ENCODE results near the gene SLC4A1AP. TPM values are rescaled to one million over a fixed set of nuclear protein-coding genes. Genes with fewer than 3 reads are reported as not detected.
"Not testable (repeated sequence)": the region's sequence is repeated elsewhere in the genome, so short reads cannot be mapped to it uniquely, and the experiment has no call there.

SLC4A1AP gene
- total and polyA plus RNA-seq, 2 donors from 2014 or later: 19.1 to 20.9 TPM

- H3K9ac ChIP-seq (ENCODE audit: low read length in 3 of 3); H3K9me3 ChIP-seq (ENCODE audit: control insufficient read depth in 2 of 3, insufficient read depth in 1 of 3, low read length in 3 of 3); H3K27ac ChIP-seq (ENCODE audit: low read depth in 2 of 2, low read length in 2 of 2); DNase-seq; H3K27me3 ChIP-seq (ENCODE audit: control insufficient read depth, insufficient read depth, low read length); intact Hi-C loops (cut with DNase I); FAIRE-seq; H3K4me3 ChIP-seq (ENCODE audit: low read length in 3 of 3): not testable (repeated sequence)
- peaks cover 0 to 28% (median 11%) of the 10 kb centered on the region in 3 donors for H3K36me3 ChIP-seq (ENCODE audit: control insufficient read depth in 2 of 3, insufficient read depth in 3 of 3, low read length in 3 of 3)
- H3K4me1 ChIP-seq (ENCODE audit: control insufficient read depth in 2 of 3, insufficient read depth in 2 of 3, low read depth in 1 of 3, low read length in 3 of 3): peaks cover 0 to 10% (median 0%) of the 10 kb centered on the region in 3 donors
These were observed 36.8 kb upstream of the SLC4A1AP start for GRCh38 chr2:27626921-27627320.

- DNase-seq (peak in 2 of 5 donors; percentile 35 to 42), FAIRE-seq (no peak)
- Histone ChIP-seq H3K9me3 (ENCODE audit: control insufficient read depth in 2 of 3, insufficient read depth in 1 of 3, low read length in 3 of 3) (no peaks in the 10 kb centered on the region), H3K4me3 (ENCODE audit: low read length in 3 of 3) (peak overlapping the region; percentile 88 to 97 (median 91)), H3K36me3 (ENCODE audit: control insufficient read depth in 2 of 3, insufficient read depth in 3 of 3, low read length in 3 of 3) (peaks cover 6 to 21% (median 13%) of the 10 kb centered on the region in 3 donors), H3K9ac (ENCODE audit: low read length in 3 of 3) (peak overlapping the region; percentile 86 to 97 (median 86)), H3K27me3 (ENCODE audit: control insufficient read depth, insufficient read depth, low read length) (no peaks in the 10 kb centered on the region), H3K4me1 (ENCODE audit: control insufficient read depth in 2 of 3, insufficient read depth in 2 of 3, low read depth in 1 of 3, low read length in 3 of 3) (peaks cover 0 to 10% (median 0%) of the 10 kb centered on the region in 3 donors), H3K27ac (ENCODE audit: low read depth in 2 of 2, low read length in 2 of 2) (peak overlapping the region; percentile 79 to 83)
- TF ChIP-seq, protein P1, sequence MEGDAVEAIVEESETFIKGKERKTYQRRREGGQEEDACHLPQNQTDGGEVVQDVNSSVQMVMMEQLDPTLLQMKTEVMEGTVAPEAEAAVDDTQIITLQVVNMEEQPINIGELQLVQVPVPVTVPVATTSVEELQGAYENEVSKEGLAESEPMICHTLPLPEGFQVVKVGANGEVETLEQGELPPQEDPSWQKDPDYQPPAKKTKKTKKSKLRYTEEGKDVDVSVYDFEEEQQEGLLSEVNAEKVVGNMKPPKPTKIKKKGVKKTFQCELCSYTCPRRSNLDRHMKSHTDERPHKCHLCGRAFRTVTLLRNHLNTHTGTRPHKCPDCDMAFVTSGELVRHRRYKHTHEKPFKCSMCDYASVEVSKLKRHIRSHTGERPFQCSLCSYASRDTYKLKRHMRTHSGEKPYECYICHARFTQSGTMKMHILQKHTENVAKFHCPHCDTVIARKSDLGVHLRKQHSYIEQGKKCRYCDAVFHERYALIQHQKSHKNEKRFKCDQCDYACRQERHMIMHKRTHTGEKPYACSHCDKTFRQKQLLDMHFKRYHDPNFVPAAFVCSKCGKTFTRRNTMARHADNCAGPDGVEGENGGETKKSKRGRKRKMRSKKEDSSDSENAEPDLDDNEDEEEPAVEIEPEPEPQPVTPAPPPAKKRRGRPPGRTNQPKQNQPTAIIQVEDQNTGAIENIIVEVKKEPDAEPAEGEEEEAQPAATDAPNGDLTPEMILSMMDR (IDR thresholded peaks at IDR 0.05; ENCODE audit: borderline replicate concordance, extremely low read depth, insufficient read depth): no peak
- intact Hi-C loops (cut with DNase I): no loop called here
These were observed 35.5 kb upstream of the SLC4A1AP start for GRCh38 chr2:27627963-27628766.

- TF ChIP-seq, protein P1 (IDR thresholded peaks at IDR 0.05; ENCODE audit: borderline replicate concordance, extremely low read depth, insufficient read depth): no peak
- no peaks in the 10 kb centered on the region for H3K27me3 ChIP-seq (ENCODE audit: control insufficient read depth, insufficient read depth, low read length)
- FAIRE-seq (no peak), DNase-seq (peak; percentile 86 to 96 (median 92))
- H3K9ac ChIP-seq (ENCODE audit: low read length in 3 of 3): peak within 1 kb of the TSS; percentile 86 to 97 (median 86)
- H3K9me3 ChIP-seq (ENCODE audit: control insufficient read depth in 2 of 3, insufficient read depth in 1 of 3, low read length in 3 of 3): no peaks in the 10 kb centered on the region
- H3K27ac ChIP-seq (ENCODE audit: low read depth in 2 of 2, low read length in 2 of 2): peak within 1 kb of the TSS; percentile 79 to 83
- intact Hi-C loops (cut with DNase I): no loop called here
- H3K4me3 ChIP-seq (ENCODE audit: low read length in 3 of 3): peak within 1 kb of the TSS; percentile 88 to 97 (median 91)
- H3K4me1 ChIP-seq (ENCODE audit: control insufficient read depth in 2 of 3, insufficient read depth in 2 of 3, low read depth in 1 of 3, low read length in 3 of 3): peaks cover 0 to 10% (median 0%) of the 10 kb centered on the region in 3 donors
- H3K36me3 ChIP-seq (ENCODE audit: control insufficient read depth in 2 of 3, insufficient read depth in 3 of 3, low read length in 3 of 3): peaks cover 6 to 16% (median 7%) of the 10 kb centered on the region in 3 donors
These were observed 34.7 kb upstream of the SLC4A1AP start, which contains the start of the genes CCDC121 and GPN1 for GRCh38 chr2:27628767-27629709. CCDC121 (minus strand) TSS chr2:27629012; CDS start chr2:27627799, 1,213 bp downstream. GPN1 (plus strand) TSS chr2:27629050; CDS start chr2:27629059, 9 bp downstream.

DNA sequence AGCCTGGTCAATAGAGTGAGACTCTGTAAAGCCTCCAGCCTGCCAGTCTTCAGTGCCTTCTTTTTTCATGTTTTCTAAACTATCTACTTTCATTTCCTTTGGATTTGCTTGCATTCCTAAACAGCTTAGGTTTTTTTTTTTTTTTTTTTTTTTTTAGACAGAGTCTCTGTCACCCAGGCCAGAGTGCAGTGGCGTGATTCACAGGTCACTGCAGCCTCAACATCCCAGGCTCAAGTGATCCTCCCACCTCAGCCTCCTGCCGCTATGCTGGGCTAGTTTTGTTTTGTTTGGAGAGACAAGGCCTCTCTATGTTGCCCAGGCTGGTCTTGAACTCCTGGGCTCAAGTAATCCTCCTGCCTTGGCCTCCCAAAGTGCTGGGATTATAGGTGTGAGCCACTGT lies 33.4 kb upstream of the SLC4A1AP start:
- H3K36me3 ChIP-seq (ENCODE audit: control insufficient read depth in 2 of 3, insufficient read depth in 3 of 3, low read length in 3 of 3): peaks cover 12 to 27% (median 14%) of the 10 kb centered on the region in 3 donors

More for the DNA sequence above, 33.4 kb upstream of the SLC4A1AP start:
- intact Hi-C loops (cut with DNase I); DNase-seq; H3K9me3 ChIP-seq (ENCODE audit: control insufficient read depth in 2 of 3, insufficient read depth in 1 of 3, low read length in 3 of 3); H3K4me3 ChIP-seq (ENCODE audit: low read length in 3 of 3); H3K27me3 ChIP-seq (ENCODE audit: control insufficient read depth, insufficient read depth, low read length); H3K9ac ChIP-seq (ENCODE audit: low read length in 3 of 3); FAIRE-seq; H3K27ac ChIP-seq (ENCODE audit: low read depth in 2 of 2, low read length in 2 of 2): not testable (repeated sequence)
- peaks cover 0 to 10% (median 0%) of the 10 kb centered on the region in 3 donors for H3K4me1 ChIP-seq (ENCODE audit: control insufficient read depth in 2 of 3, insufficient read depth in 2 of 3, low read depth in 1 of 3, low read length in 3 of 3)
